Endothelial cell of umbilical vein (primary cell): ENCODE results near the gene FBXO24. TPM values are rescaled to one million over a fixed set of nuclear protein-coding genes. Genes with fewer than 3 reads are reported as not detected.

Experiments
- BruUV-seq: library from RNA; stranded (reverse); fragments of 400-500 nt; replicated peaks from 2 replicates; lab custom pipeline; 2021; lab: Mats Ljungman, UMichigan
- CTCF ChIA-PET: fragments of 300-600, 350-600 bp; sonication (Branson Sonifier 250); formaldehyde crosslinking; loops from one replicate; lab custom pipeline; 2021; ENCODE audit warnings: antibody characterized with exemption, inconsistent platforms; lab: Charles Lee
- POLR2A ChIA-PET: fragments of 300-600, 350-600 bp; sonication (Branson Sonifier 250); formaldehyde crosslinking; loops from one replicate; lab custom pipeline; 2021; ENCODE audit warnings: antibody characterized with exemption, inconsistent platforms; lab: Charles Lee
- DNase-seq: peaks from one replicate; pipeline ENCODE4 v3.0.0-alpha.2; 2011; ENCODE audit warnings: low read depth, low spot score
- FAIRE-seq: peaks from 2 replicates; lab custom pipeline; 2011; peaks lifted over from hg19 to GRCh38; lab: Jason Lieb, UNC
- H2AFZ ChIP-seq: 2 replicates; pipeline ENCODE4 v1.6.0; 2012; ENCODE audit warnings: low read depth, low read length, control low read depth, inconsistent platforms
- H3K27ac ChIP-seq: 2 replicates; pipeline ENCODE4 v1.5.1; 2011; ENCODE audit warnings: low read depth, mild to moderate bottlenecking, control low read depth, low read length, moderate library complexity; ENCODE audit not compliant: insufficient read depth
- H3K27me3 ChIP-seq, 2 experiments: 2 replicates each; pipeline versions ENCODE4 v1.6.0 to v1.6.1; 2011; ENCODE audit warnings: low read length in 2 of 2, mixed read lengths in 1 of 2; ENCODE audit not compliant: control insufficient read depth in 2 of 2, insufficient read depth in 2 of 2
- H3K36me3 ChIP-seq, 2 experiments: 2 replicates in 1 of 2; 3 replicates in 1 of 2; pipeline ENCODE4 v1.5.1; 2011; ENCODE audit warnings: low read length in 2 of 2, mild to moderate bottlenecking in 1 of 2, moderate library complexity in 1 of 2; ENCODE audit not compliant: control insufficient read depth in 2 of 2, insufficient read depth in 2 of 2; ENCODE audit errors: extremely low read depth in 1 of 2
- H3K4me1 ChIP-seq: 3 replicates; pipeline ENCODE4 v1.5.1; 2011; ENCODE audit warnings: mild to moderate bottlenecking, low read length; ENCODE audit not compliant: control insufficient read depth, insufficient read depth; ENCODE audit errors: extremely low read depth
- H3K4me2 ChIP-seq: 2 replicates; pipeline ENCODE4 v1.6.1; 2011; ENCODE audit warnings: low read length, control low read depth, mixed read lengths; ENCODE audit not compliant: insufficient read depth
- H3K4me3 ChIP-seq, 3 experiments: fragments of 200-600 bp in 1 of 3; sonication (generic), shearing (Covaris generic) in 1 of 3; replicated peaks in 1 of 3; 2 replicates each; pipeline ENCODE4 v1.5.1; 2011 to 2016; ENCODE audit warnings: control low read depth in 3 of 3, low read length in 3 of 3, mild to moderate bottlenecking in 2 of 3, inconsistent platforms in 1 of 3, low read depth in 1 of 3, moderate library complexity in 1 of 3; ENCODE audit not compliant: insufficient read depth in 1 of 3
- H3K79me2 ChIP-seq: 2 replicates; pipeline ENCODE4 v1.6.0; 2012; ENCODE audit warnings: low read length, inconsistent platforms; ENCODE audit not compliant: control insufficient read depth, insufficient read depth
- H3K9ac ChIP-seq: replicated peaks from 2 replicates; pipeline ENCODE3; 2011; ENCODE audit warnings: low read length, control low read depth; ENCODE audit not compliant: insufficient read depth; ENCODE audit errors: extremely low read depth
- H3K9me1 ChIP-seq: replicated peaks from 3 replicates; pipeline ENCODE4 v1.6.0; 2011; ENCODE audit warnings: mild to moderate bottlenecking, low read length; ENCODE audit not compliant: control insufficient read depth, insufficient read depth; ENCODE audit errors: extremely low read depth
- H3K9me3 ChIP-seq: replicated peaks from 2 replicates; pipeline ENCODE4 v1.5.1; 2012; ENCODE audit warnings: low read length, inconsistent platforms; ENCODE audit not compliant: control insufficient read depth, insufficient read depth
- H4K20me1 ChIP-seq: replicated peaks from 2 replicates; pipeline ENCODE3; 2011; ENCODE audit warnings: mild to moderate bottlenecking, low read length; ENCODE audit not compliant: control insufficient read depth, insufficient read depth; ENCODE audit errors: extremely low read depth
- EZH2 ChIP-seq: IDR thresholded peaks from 2 replicates; pipeline ENCODE4 v1.6.1; 2012; ENCODE audit warnings: borderline replicate concordance, low read depth, mild to moderate bottlenecking, moderate library complexity, low read length, inconsistent platforms; ENCODE audit not compliant: severe bottlenecking
- FOS ChIP-seq: IDR thresholded peaks from 2 replicates; pipeline ENCODE4 v1.6.1; 2011; ENCODE audit warnings: mild to moderate bottlenecking, low read length, moderate library complexity, borderline replicate concordance; ENCODE audit not compliant: insufficient read depth
- GATA2 ChIP-seq: IDR thresholded peaks from 2 replicates; pipeline ENCODE4 v1.7.0; 2011; ENCODE audit warnings: low read depth, mild to moderate bottlenecking, moderate library complexity, mixed read lengths, low read length; ENCODE audit not compliant: insufficient read length, insufficient read depth
- JUN ChIP-seq: IDR thresholded peaks from 2 replicates; pipeline ENCODE4 v1.6.1; 2011; ENCODE audit warnings: borderline replicate concordance, low read depth; ENCODE audit not compliant: insufficient read length, insufficient read depth
- MYC ChIP-seq: IDR thresholded peaks from one replicate; pipeline ENCODE4 v1.6.1; 2011; ENCODE audit warnings: mild to moderate bottlenecking, low read depth, low read length
- POLR2A ChIP-seq: IDR thresholded peaks from 2 replicates; pipeline ENCODE4 v1.6.1; 2012; ENCODE audit warnings: low read depth, mild to moderate bottlenecking, control low read depth, low read length
- POLR2AphosphoS5 ChIP-seq: IDR thresholded peaks from 2 replicates; pipeline ENCODE4 v1.6.1; 2012; ENCODE audit warnings: low read depth, mild to moderate bottlenecking, control low read depth, low read length, moderate library complexity; ENCODE audit not compliant: insufficient read depth
- dilution Hi-C: fragments of 300-500 bp; cut with MboI; formaldehyde crosslinking; loops from one replicate; pipeline ENCODE4 v1.15.0; 2019; ENCODE audit warnings: low sequenced_read_pairs; ENCODE audit not compliant: extremely low pct_ligation_motif_present
- intact Hi-C: fragments of 100-400 bp; cut with micrococcal nuclease; formaldehyde crosslinking; loops from one replicate; pipeline ENCODE4 v1.10.0; 2022
- polyA plus RNA-seq, 4 experiments: library from polyadenylated mRNA; depleted of rRNA in 3 of 4; stranded (reverse) in 3 of 4; unstranded in 1 of 4; fragments of >200 nt; gene quantifications; 2 replicates each; pipeline versions ENCODE4 v1.2.1 to v1.2.3, GENCODE V29; 2011 to 2012; ENCODE audit warnings: missing spikeins in 1 of 4
- total RNA-seq: library from RNA; stranded (reverse); gene quantifications from 2 replicates; pipeline ENCODE4 v1.2.3, GENCODE V29; 2021
- TF ChIP-seq, protein P1 (sequence below), 2 donors: IDR thresholded peaks; 1 replicate in 1 of 2; 2 replicates in 1 of 2; pipeline ENCODE4 v1.5.1; 2011; ENCODE audit warnings: low read length in 2 of 2, mild to moderate bottlenecking in 2 of 2, moderate library complexity in 2 of 2, control low read depth in 1 of 2, inconsistent platforms in 1 of 2, low read depth in 1 of 2; ENCODE audit not compliant: insufficient read depth in 1 of 2; ENCODE audit errors: extremely low read depth in 1 of 2
- TF ChIP-seq, protein P2 (sequence below): IDR thresholded peaks from 2 replicates; pipeline ENCODE4 v1.6.1; 2011; ENCODE audit not compliant: insufficient read depth, insufficient read length

FBXO24 gene
- total and polyA plus RNA-seq, 2 donors (not counting 3 experiments of a cell fraction or from before 2014, with no cell fraction given): 0.37 to 0.38 TPM

DNA sequence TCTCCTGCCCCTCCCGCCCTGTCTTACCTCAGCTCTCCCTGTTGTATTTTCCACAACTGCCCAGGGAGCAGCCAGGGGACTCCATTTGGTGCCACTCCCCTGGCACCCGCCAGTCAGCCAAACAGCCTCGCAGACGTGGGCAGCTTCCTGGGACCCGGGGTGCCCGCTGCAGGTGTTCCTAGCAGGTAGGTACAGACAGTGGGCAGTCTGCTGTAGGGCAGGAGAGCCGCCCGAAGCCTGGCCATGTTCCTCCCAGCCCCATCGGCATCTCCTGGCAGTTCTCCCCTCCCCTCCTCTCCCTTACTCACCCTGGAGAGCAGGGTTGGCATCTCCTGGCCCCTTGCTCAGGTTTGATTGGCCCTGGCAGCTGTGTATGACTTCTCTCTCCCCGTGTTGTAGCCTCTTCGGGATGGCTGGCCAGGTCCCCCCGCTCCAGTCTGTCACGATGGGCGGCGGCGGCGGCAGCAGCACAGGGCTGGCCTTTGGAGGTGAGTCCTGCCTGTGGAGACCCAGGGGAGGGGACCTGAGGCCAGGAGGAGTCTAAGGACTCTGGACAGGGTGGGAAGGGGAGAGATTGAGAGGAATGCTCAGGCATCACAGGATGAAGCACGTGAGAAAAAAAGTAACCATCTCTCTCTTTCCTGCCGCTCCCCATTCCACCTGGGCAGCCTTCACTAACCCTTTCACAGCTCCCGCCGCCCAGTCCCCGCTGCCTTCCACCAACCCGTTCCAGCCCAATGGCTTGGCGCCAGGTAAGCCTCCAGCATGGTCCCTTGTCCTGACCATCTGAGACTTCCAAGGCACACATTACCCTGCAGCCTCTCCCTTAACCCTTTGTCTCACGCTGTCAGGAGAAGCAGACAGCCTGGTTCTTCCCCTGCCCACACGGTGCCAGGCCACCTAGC, 23.7 kb upstream of the FBXO24 start:
- DNase-seq (no peak), FAIRE-seq (no peak)
- TF ChIP-seq JUN: no peak
- no peak for TF ChIP-seq POLR2AphosphoS5
- TF ChIP-seq, protein P1, sequence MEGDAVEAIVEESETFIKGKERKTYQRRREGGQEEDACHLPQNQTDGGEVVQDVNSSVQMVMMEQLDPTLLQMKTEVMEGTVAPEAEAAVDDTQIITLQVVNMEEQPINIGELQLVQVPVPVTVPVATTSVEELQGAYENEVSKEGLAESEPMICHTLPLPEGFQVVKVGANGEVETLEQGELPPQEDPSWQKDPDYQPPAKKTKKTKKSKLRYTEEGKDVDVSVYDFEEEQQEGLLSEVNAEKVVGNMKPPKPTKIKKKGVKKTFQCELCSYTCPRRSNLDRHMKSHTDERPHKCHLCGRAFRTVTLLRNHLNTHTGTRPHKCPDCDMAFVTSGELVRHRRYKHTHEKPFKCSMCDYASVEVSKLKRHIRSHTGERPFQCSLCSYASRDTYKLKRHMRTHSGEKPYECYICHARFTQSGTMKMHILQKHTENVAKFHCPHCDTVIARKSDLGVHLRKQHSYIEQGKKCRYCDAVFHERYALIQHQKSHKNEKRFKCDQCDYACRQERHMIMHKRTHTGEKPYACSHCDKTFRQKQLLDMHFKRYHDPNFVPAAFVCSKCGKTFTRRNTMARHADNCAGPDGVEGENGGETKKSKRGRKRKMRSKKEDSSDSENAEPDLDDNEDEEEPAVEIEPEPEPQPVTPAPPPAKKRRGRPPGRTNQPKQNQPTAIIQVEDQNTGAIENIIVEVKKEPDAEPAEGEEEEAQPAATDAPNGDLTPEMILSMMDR (IDR thresholded peaks at IDR 0.05; ENCODE audit: extremely low read depth in 1 of 2, insufficient read depth in 1 of 2, low read depth in 1 of 2, low read length in 2 of 2): no peak
- TF ChIP-seq MYC: no peak
- TF ChIP-seq, protein P2, sequence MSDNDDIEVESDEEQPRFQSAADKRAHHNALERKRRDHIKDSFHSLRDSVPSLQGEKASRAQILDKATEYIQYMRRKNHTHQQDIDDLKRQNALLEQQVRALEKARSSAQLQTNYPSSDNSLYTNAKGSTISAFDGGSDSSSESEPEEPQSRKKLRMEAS: no peak
- TF ChIP-seq POLR2A: no peak
- TF ChIP-seq GATA2: no peak
- no peak for TF ChIP-seq FOS
- TF ChIP-seq EZH2: no peak
- Histone ChIP-seq H3K79me2 (no peaks in the 10 kb centered on the region), H3K27me3 (no peaks in the 10 kb centered on the region), H3K36me3 (peaks cover 0 to 24% of the 10 kb centered on the region in 2 experiments), H3K4me3 (no peak overlapping the region), H4K20me1 (no peaks in the 10 kb centered on the region), H3K9me3 (no peaks in the 10 kb centered on the region), H3K9ac (no peak overlapping the region), H3K4me2 (no peak overlapping the region), H3K27ac (no peak overlapping the region), H3K4me1 (peaks cover 6% of the 10 kb centered on the region), H3K9me1 (no peaks in the 10 kb centered on the region), H2AFZ (no peak overlapping the region)
- POLR2A ChIA-PET: no interaction called here
- no TSS peak for BruUV-seq
- intact Hi-C loops (no loop called here), dilution Hi-C loops (no loop called here)
- CTCF ChIA-PET: interaction anchor here (0.7 to 4.2 kb wide), 7 partner anchors 10 to 163 kb away, joined by 3 to 119 read pairs (median 4); partner anchors contain the start of genes FBXO24 and SPACDR
